Coronary artery (tissue), 2 donors: ENCODE measurements around the gene NRARP.

Experiments
- DNase-seq: peaks from one replicate; pipeline ENCODE4 v3.0.0-alpha.2; 2017; ENCODE audit warnings: low spot score
- H3K27ac ChIP-seq, 2 donors: fragments of 200-600 bp; sonication (generic); one replicate each; pipeline ENCODE4 v1.5.1; 2016 to 2019
- H3K4me3 ChIP-seq: fragments of 200-600 bp; sonication (generic); 2 replicates; pipeline ENCODE4 v1.5.1; 2016; ENCODE audit warnings: mild to moderate bottlenecking, moderate library complexity
- TF ChIP-seq, protein P1 (sequence below): fragments of 200-600 bp; sonication (generic); IDR thresholded peaks from one replicate; pipeline ENCODE4 v1.5.1; 2019; ENCODE audit warnings: antibody characterized with exemption

Gene NRARP

DNA sequence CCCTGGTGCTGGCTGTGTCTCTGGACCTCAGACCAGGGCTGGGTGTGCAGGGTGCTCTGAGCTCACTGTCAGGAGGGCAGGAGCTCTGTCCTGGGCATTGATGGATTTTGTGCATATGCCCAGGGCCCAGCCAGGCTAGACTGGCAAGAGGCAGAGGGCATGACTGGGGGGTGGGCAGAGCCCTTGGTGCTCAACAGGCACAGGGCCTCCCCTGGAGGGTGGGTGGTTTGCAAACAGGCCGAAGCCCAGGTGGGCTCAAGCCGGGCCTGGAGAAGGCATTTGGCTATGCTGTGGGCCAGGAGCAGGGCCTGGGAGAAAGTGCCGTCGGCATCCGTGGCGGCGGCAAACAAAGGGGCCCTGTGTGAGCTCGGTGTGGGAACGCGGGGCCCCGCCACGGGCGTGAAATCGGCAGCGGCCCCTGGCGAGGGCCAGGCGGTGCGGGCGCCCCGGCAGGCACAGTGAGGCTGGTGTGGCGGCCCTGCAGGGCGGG, 1.9 kb upstream of the NRARP start:
- TF ChIP-seq, protein P1, sequence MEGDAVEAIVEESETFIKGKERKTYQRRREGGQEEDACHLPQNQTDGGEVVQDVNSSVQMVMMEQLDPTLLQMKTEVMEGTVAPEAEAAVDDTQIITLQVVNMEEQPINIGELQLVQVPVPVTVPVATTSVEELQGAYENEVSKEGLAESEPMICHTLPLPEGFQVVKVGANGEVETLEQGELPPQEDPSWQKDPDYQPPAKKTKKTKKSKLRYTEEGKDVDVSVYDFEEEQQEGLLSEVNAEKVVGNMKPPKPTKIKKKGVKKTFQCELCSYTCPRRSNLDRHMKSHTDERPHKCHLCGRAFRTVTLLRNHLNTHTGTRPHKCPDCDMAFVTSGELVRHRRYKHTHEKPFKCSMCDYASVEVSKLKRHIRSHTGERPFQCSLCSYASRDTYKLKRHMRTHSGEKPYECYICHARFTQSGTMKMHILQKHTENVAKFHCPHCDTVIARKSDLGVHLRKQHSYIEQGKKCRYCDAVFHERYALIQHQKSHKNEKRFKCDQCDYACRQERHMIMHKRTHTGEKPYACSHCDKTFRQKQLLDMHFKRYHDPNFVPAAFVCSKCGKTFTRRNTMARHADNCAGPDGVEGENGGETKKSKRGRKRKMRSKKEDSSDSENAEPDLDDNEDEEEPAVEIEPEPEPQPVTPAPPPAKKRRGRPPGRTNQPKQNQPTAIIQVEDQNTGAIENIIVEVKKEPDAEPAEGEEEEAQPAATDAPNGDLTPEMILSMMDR = no peak
- no peak for DNase-seq

DNA sequence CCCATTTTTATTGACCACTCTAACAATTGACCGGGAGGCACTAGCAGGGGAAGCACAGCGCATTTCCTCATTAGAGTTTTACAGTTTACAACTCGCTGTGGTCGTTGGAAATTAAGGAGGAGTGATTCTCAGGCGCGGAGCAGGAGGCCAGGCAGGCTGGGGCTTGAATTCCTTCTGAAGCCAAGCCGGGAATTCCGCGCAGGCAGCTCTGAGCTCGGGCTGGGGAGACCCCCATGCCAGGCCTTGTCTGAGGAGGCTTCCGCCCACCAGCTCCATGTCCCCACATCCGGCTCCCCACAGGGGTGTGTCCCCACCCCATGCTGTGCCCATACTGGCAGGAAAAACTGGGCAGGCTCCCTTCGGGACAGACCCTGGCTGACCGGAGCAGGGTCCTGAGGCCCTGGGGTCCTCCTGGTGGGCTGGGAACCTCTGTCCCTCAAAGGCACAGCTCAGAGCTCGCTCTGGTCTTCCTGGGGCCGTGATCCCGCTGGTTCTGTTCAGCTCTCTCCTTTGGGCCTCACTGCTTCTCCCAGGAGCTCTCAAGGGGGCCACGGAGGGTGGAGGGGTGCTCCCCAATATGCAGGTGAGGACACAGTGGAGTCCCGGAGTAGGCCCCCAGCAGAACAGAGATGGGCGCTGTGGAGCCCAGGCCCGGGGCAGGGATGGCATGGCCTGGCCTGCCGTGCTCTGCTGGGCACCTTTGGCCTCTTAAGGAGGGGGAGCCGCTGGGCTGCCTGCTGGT, 1.3 kb upstream of the NRARP start:
- H3K27ac ChIP-seq = peak overlapping the region in 1 of 2 donors; percentile 80
- TF ChIP-seq, protein P1 = no peak
- peak overlapping the region; percentile 69 for H3K4me3 ChIP-seq
- no peak for DNase-seq

More for the DNA sequence above, 1.9 kb upstream of the NRARP start:
- Histone ChIP-seq H3K27ac (peak overlapping the region in 1 of 2 donors; percentile 80), H3K4me3 (no peak overlapping the region)

DNA sequence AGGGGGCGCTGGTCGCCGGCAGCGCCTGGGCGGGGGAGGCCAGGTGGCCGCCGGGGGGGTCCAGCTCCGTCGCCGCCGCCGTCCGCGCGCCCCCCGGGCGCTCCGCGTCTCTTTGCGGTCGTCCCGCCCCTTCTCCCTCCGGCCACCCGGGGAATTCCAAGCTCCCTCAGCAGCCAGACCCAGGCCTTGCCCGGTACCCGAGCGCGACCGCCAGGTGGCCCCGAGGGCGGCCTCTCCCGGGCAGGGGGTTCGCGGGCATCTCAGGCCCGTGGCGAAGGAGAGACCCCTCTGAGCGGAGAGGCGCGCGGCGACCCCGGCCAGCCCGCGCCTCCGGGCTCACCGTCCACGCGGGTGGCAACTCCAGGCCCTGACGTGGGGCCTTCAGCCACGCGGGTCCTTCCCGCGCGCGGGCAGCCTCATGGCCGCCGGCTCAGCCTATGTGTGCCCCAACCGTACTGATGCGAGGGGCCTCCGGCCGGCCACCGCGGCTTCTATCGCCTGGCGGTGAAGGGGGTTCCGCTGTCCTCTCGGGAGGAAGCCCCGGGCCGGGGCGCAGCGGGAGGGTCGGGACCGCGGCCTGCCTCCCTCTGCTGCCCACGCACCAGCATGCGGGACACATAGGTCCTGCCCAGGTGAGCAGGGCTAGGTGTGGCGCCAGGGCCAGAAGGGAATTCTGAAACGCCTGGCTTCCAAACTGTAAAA, 529 bp upstream of the NRARP start:
- DNase-seq = no peak
- peak overlapping the region; percentile 69 for H3K4me3 ChIP-seq
- H3K27ac ChIP-seq = peak overlapping the region; percentile 17 to 80
- TF ChIP-seq, protein P1 = peak; percentile 22

DNA sequence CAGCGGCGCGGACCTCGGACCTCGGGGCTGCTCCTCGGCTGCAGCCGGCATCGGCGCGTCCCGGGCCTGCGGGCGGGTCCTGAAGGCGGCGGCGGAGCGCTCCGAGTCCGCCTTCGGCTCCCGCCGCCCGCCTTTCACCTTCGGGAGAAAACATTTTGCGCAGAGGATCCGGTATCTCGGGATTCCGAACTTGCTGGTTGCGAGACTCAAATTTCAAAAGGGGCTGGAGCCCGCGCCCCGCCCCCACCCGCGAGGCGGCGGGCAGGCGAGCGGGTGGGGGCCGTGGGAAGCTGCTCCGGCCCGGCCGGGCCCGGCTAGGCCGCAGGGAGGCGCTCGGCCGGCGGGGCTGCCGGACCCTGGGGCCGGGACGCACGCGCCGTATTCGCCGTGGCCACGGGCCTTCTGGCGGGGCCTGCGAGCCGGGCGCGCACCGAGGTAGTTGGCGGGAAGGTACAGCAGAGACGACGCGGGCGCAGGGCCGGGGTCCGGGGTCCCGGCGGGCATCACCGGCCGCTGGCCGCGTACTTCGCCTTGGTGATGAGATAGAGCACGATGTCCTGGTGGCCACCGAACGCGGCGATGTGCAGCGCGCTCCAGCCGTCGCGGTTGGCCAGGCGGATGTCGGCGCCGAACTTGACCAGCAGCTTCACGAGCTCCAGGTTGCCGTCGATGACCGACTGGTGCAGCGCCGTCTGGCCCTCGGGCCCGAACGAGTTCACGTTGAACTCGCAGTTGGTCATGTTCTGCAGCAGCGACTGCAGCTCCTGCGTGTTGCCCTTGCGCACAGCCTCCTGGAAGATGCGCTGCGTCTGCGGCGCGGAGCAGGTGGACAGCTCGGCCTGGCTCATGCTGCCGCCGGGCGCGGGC, 757 bp downstream of the NRARP start:
- DNase-seq = no peak
- TF ChIP-seq, protein P1 = no peak
- H3K4me3 ChIP-seq = peak overlapping the region; percentile 69
- H3K27ac ChIP-seq = peak overlapping the region in 1 of 2 donors; percentile 80

- H3K4me3 ChIP-seq = peak overlapping the region; percentile 69
- DNase-seq = no peak
- H3K27ac ChIP-seq = peak overlapping the region in 1 of 2 donors; percentile 80
- TF ChIP-seq, protein P1 = no peak
These were observed 1.4 kb downstream of the NRARP start for GRCh38 chr9:137300567-137301080.

DNA sequence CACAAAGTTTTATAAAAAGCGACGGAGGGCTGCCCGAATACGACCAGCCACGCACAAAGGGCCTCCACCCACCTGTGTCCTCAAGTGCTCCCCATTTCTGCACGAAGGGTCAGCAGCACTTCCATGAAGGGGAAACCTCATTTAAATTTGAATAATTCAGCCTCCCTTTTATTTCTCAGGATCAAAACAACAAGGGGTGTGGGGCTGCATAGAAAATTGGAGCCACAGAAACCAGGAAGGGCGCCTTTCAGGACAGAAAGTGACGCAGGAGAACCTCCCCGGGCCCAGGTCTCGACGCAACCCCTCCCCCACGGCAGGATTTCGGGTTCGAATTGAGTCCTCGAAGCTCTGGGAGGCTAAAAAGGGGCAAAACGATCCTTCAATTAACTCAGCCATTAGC, 2.1 kb downstream of the NRARP start:
- peak overlapping the region; percentile 69 for H3K4me3 ChIP-seq
- peak overlapping the region in 1 of 2 donors; percentile 80 for H3K27ac ChIP-seq
- TF ChIP-seq, protein P1 = no peak
- no peak for DNase-seq
